ACC112 (cell line): ENCODE measurements around the gene EYA2.

ENCODE experiments used
- H2AFZ ChIP-seq: fragments of 200-600 bp; sonication (generic); one replicate; pipeline ENCODE4 v1.6.0; 2017; ENCODE audit warnings: antibody characterized with exemption, low read length; ENCODE audit not compliant: unreplicated experiment
- H3K27ac ChIP-seq: fragments of 200-600 bp; sonication (generic); 2 replicates; pipeline ENCODE4 v1.5.1; 2014; ENCODE audit warnings: low read depth, mild to moderate bottlenecking, antibody characterized with exemption, low read length, moderate library complexity
- H3K27me3 ChIP-seq: fragments of 200-600 bp; sonication (generic); 2 replicates; pipeline ENCODE4 v1.6.1; 2014; ENCODE audit warnings: mild to moderate bottlenecking, antibody characterized with exemption, low read length, moderate library complexity, mixed read lengths; ENCODE audit not compliant: insufficient read depth
- H3K36me3 ChIP-seq: fragments of 200-600 bp; sonication (generic); 2 replicates; pipeline ENCODE4 v1.6.1; 2016; ENCODE audit warnings: mild to moderate bottlenecking, antibody characterized with exemption, low read length, moderate library complexity, mixed read lengths; ENCODE audit not compliant: insufficient read depth
- H3K4me1 ChIP-seq: fragments of 200-600 bp; sonication (generic); one replicate; pipeline ENCODE4 v1.6.1; 2016; ENCODE audit warnings: low read length, mixed read lengths; ENCODE audit not compliant: insufficient read depth, unreplicated experiment, control insufficient read depth
- H3K4me3 ChIP-seq: fragments of 200-600 bp; sonication (generic); 2 replicates; pipeline ENCODE4 v1.5.1; 2014; ENCODE audit warnings: mild to moderate bottlenecking, low read depth, low read length
- H3K79me2 ChIP-seq: fragments of 200-600 bp; sonication (generic); one replicate; pipeline ENCODE4 v1.6.0; 2016; ENCODE audit warnings: low read length; ENCODE audit not compliant: control insufficient read depth, unreplicated experiment, insufficient read depth

The EYA2 gene

DNA sequence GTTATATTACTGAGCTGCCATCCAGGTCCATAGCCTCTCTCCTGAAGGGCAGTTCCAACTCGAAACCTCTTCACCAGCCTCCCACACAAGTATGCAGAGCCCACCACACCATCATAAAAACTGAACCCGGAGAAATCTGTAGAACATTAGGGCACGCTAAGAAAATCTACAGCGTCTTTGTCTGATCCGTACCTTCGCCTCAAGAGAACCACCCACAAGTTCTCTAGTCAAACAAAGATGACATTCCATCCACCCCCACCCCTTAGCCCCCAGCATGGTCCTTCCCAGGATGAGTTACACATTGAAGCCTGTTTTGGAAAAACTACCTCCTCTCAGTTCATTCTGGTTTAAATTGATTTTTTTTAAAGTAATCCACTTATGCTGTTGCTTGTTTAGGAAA is 242.1 kb downstream of the EYA2 start:
- Histone ChIP-seq H3K4me1 (peaks cover 22% of the 10 kb centered on the region), H3K27me3 (no peaks in the 10 kb centered on the region), H3K27ac (no peak overlapping the region), H2AFZ (no peak overlapping the region), H3K79me2 (no peaks in the 10 kb centered on the region), H3K36me3 (no peaks in the 10 kb centered on the region), H3K4me3 (no peak overlapping the region)

DNA sequence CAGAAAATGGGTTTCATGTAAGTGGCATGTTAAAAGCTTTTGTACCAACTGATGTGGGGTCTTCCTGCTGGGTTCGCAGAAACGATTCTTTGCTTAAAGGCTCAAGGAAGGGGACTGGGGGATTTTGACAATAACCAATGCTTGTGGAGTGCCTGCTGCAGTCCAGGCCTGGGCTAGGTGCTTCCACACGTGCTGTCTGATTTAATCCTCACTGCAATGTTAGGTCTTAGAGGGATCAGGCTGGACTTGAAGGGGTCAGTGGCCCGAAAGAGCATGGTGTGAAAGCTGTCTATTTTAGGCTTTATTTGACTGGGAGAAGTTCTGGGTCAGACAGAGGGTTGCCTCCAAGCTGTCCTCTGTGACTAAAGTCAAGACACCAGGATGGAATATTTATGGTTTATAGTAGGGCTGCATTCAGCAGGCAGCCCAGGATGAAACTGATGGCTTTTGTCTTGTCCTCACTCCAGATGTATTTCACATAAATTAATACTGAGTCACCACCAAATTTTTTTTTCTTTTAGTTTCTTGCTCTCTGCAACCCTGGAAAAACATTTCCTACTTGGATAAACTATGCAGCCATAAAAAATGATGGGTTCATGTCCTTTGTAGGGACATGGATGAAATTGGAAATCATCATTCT is 242.7 kb downstream of the EYA2 start:
- no peak overlapping the region for H3K4me3 ChIP-seq
- H3K27me3 ChIP-seq, result no peaks in the 10 kb centered on the region
- no peak overlapping the region for H3K27ac ChIP-seq
- H3K79me2 ChIP-seq, result no peaks in the 10 kb centered on the region
- H3K36me3 ChIP-seq, result no peaks in the 10 kb centered on the region
- H3K4me1 ChIP-seq, result peaks cover 22% of the 10 kb centered on the region
- no peak overlapping the region for H2AFZ ChIP-seq

GRCh38 chr20:47139934-47140535 is 245.4 kb downstream of the EYA2 start:
- no peaks in the 10 kb centered on the region for H3K27me3 ChIP-seq
- no peak overlapping the region for H2AFZ ChIP-seq
- no peaks in the 10 kb centered on the region for H3K36me3 ChIP-seq
- no peak overlapping the region for H3K4me3 ChIP-seq
- H3K27ac ChIP-seq, result no peak overlapping the region
- peaks cover 9% of the 10 kb centered on the region for H3K4me1 ChIP-seq
- no peaks in the 10 kb centered on the region for H3K79me2 ChIP-seq

DNA sequence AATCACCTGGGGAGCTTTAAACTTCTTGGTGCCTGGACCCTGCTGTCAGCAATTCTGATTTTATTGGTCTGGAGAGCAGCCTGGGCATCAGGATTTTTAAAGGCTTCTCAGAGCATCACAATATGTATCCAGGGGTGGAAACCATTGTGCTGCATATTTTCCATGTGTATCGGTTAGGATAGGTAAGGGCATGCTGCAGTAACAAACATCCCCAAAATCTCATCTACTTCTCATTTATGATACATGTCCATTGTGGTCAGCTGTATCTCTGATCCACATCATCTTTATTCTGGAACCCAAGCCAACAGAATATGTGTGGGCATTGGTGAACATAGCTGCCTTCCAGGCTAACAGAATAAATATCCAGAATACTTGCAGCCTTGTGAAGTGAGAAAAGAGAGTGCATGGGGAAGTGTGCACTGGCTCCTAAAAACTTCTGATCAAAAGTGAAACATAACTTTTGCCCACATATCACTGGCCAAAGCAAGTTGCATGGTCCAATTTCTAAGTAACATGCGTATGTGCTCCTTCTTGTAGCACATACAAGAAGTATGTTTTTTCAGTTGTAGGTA is 246.8 kb downstream of the EYA2 start:
- Histone ChIP-seq H3K27me3 (no peaks in the 10 kb centered on the region), H3K79me2 (no peaks in the 10 kb centered on the region), H2AFZ (no peak overlapping the region), H3K4me1 (peaks cover 9% of the 10 kb centered on the region), H3K27ac (no peak overlapping the region), H3K36me3 (no peaks in the 10 kb centered on the region), H3K4me3 (no peak overlapping the region)

- H3K4me3 ChIP-seq, result no peak overlapping the region
- H3K79me2 ChIP-seq, result no peaks in the 10 kb centered on the region
- peaks cover 6% of the 10 kb centered on the region for H3K4me1 ChIP-seq
- no peak overlapping the region for H2AFZ ChIP-seq
- no peak overlapping the region for H3K27ac ChIP-seq
- no peaks in the 10 kb centered on the region for H3K27me3 ChIP-seq
- H3K36me3 ChIP-seq, result no peaks in the 10 kb centered on the region
Observed at GRCh38 chr20:47141941-47142773, 247.5 kb downstream of the EYA2 start.

DNA sequence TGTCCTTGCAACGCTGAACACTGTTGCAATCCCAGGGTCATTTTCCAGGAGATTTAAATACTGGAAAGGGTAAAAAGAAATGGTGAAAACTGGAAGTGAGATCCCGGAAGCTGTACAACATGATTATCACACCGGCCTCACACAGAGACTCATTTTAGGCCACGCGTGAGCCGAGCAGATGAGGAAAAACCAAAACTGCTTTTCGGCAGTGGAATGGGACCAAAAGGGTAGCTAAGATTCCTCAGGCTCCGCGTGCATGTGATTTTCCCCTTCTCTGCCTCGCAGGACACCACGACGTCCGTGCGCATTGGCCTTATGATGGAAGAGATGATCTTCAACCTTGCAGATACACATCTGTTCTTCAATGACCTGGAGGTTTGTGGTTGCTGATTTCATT is 248.1 kb downstream of the EYA2 start:
- H2AFZ ChIP-seq, result no peak overlapping the region
- H3K4me1 ChIP-seq, result no peaks in the 10 kb centered on the region
- no peak overlapping the region for H3K4me3 ChIP-seq
- no peaks in the 10 kb centered on the region for H3K27me3 ChIP-seq
- H3K36me3 ChIP-seq, result no peaks in the 10 kb centered on the region
- no peak overlapping the region for H3K27ac ChIP-seq
- H3K79me2 ChIP-seq, result no peaks in the 10 kb centered on the region

- H3K4me3 ChIP-seq, result no peak overlapping the region
- no peak overlapping the region for H2AFZ ChIP-seq
- no peaks in the 10 kb centered on the region for H3K79me2 ChIP-seq
- H3K4me1 ChIP-seq, result no peaks in the 10 kb centered on the region
- no peaks in the 10 kb centered on the region for H3K36me3 ChIP-seq
- no peaks in the 10 kb centered on the region for H3K27me3 ChIP-seq
- no peak overlapping the region for H3K27ac ChIP-seq
Observed at GRCh38 chr20:47143657-47144056, 249.0 kb downstream of the EYA2 start.

GRCh38 chr20:47144463-47144862 is 249.8 kb downstream of the EYA2 start:
- Histone ChIP-seq H3K4me3 (no peak overlapping the region), H3K79me2 (no peaks in the 10 kb centered on the region), H3K36me3 (no peaks in the 10 kb centered on the region), H2AFZ (no peak overlapping the region), H3K27ac (no peak overlapping the region), H3K4me1 (no peaks in the 10 kb centered on the region), H3K27me3 (no peaks in the 10 kb centered on the region)

- Histone ChIP-seq H3K4me3 (no peak overlapping the region), H3K79me2 (no peaks in the 10 kb centered on the region), H3K36me3 (no peaks in the 10 kb centered on the region), H3K27ac (no peak overlapping the region), H2AFZ (no peak overlapping the region), H3K27me3 (no peaks in the 10 kb centered on the region), H3K4me1 (no peaks in the 10 kb centered on the region)
Observed at GRCh38 chr20:47146686-47147085, 252.0 kb downstream of the EYA2 start.

DNA sequence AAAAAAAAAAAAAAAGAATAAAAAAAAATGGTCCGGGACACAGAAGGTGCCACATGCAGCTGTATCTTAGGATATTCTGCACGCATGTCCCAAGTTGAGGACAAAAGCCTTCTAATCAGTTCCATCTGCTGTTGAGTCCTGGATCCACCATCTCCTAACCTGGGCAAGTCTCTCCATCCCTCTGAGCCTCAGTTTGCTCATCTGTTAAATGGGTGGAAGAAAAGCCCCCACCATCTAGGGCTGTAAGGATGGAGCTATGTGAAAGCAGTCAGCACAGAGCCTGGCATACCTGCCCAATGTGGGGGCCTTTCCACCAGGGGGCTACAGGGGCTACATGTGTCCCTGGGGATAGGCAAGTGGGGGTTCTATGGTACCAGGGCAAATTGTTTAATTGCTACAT is 253.4 kb downstream of the EYA2 start:
- H2AFZ ChIP-seq, result no peak overlapping the region
- no peaks in the 10 kb centered on the region for H3K27me3 ChIP-seq
- H3K27ac ChIP-seq, result no peak overlapping the region
- no peak overlapping the region for H3K4me3 ChIP-seq
- no peaks in the 10 kb centered on the region for H3K4me1 ChIP-seq
- H3K79me2 ChIP-seq, result no peaks in the 10 kb centered on the region
- no peaks in the 10 kb centered on the region for H3K36me3 ChIP-seq
